K562 (cell line): ENCODE results near the gene SMIM45.

ENCODE experiments used
- ATAC-seq: fragments of 200-7000 bp; cut with Tn5 transposase; 3 replicates; pipeline ENCODE4 v1.9.1; 2020; ENCODE audit warnings: moderate library complexity
- BruUV-seq: library from RNA; stranded (reverse); fragments of 400-500 nt; replicated peaks from 2 replicates; lab custom pipeline; 2021; lab: Mats Ljungman, UMichigan
- CTCF ChIA-PET: fragments of 300-600 bp; formaldehyde crosslinking; extraction: SDS; loops from one replicate; lab custom pipeline; 2021; ENCODE audit warnings: low intra/inter-chr PET ratio; lab: Yijun Ruan, JAX
- POLR2A ChIA-PET: fragments of 300-600, 350-650 bp; sonication (Branson Sonifier 250); formaldehyde crosslinking; extraction: SDS; loops from one replicate; lab custom pipeline; 2021; ENCODE audit warnings: antibody characterized with exemption, inconsistent platforms; lab: Yijun Ruan, JAX
- DNase-seq, 4 experiments: peaks; one replicate each; pipeline versions ENCODE4 v3.0.0 to v3.0.0-alpha.2; 2011 to 2018; ENCODE audit warnings: low spot score in 3 of 4, mixed read lengths in 3 of 4; ENCODE audit errors: extremely low read depth in 1 of 4
- FAIRE-seq: peaks from 2 replicates; lab custom pipeline; 2011; peaks lifted over from hg19 to GRCh38; lab: Jason Lieb, UNC
- H2AFZ ChIP-seq: 2 replicates; pipeline ENCODE4 v1.6.0; 2011; ENCODE audit warnings: low read depth, low read length, control low read depth, inconsistent platforms
- H3K27ac ChIP-seq: fragments of 200-600 bp; 3 replicates; pipeline ENCODE4 v1.8.0; 2011; ENCODE audit warnings: low read depth, mild to moderate bottlenecking, control low read depth, inconsistent platforms, low read length, moderate library complexity, mixed read lengths; ENCODE audit errors: extremely low read depth
- H3K27me3 ChIP-seq, 2 experiments: fragments of 300-600 bp in 1 of 2; 2 replicates in 1 of 2; 3 replicates in 1 of 2; pipeline versions ENCODE4 v1.6.0 to v1.8.0; 2011; ENCODE audit warnings: inconsistent platforms in 2 of 2, low read length in 2 of 2, mild to moderate bottlenecking in 1 of 2, mixed read lengths in 1 of 2, moderate library complexity in 1 of 2; ENCODE audit not compliant: control insufficient read depth in 2 of 2, insufficient read depth in 2 of 2
- H3K36me3 ChIP-seq: fragments of 300-600 bp; 3 replicates; pipeline ENCODE4 v1.8.0; 2011; ENCODE audit warnings: mild to moderate bottlenecking, low read length, inconsistent platforms; ENCODE audit not compliant: control insufficient read depth, insufficient read depth
- H3K4me1 ChIP-seq, 2 experiments: fragments of 200-600 bp in 1 of 2; replicated peaks in 1 of 2; 2 replicates in 1 of 2; 3 replicates in 1 of 2; pipeline versions ENCODE4 v1.5.1 to v1.8.0; 2011; ENCODE audit warnings: inconsistent platforms in 2 of 2, low read length in 2 of 2, mild to moderate bottlenecking in 1 of 2, mixed read lengths in 1 of 2, moderate library complexity in 1 of 2; ENCODE audit not compliant: control insufficient read depth in 2 of 2, insufficient read depth in 2 of 2
- H3K4me2 ChIP-seq: 2 replicates; pipeline ENCODE4 v1.6.1; 2011; ENCODE audit warnings: low read length, control low read depth, inconsistent platforms, mixed read lengths; ENCODE audit not compliant: insufficient read depth
- H3K4me3 ChIP-seq: fragments of 200-600 bp; sonication (generic), shearing (Covaris generic); 2 replicates; pipeline ENCODE4 v1.5.1; 2016; ENCODE audit warnings: control low read depth, inconsistent platforms
- H3K79me2 ChIP-seq: fragments of 200-600 bp; 3 replicates; pipeline ENCODE4 v1.8.0; 2011; ENCODE audit warnings: low read length, inconsistent platforms; ENCODE audit not compliant: control insufficient read depth, insufficient read depth
- H3K9ac ChIP-seq, 2 experiments: 2 replicates each; pipeline versions ENCODE4 v1.6.0 to v1.6.1; 2011; ENCODE audit warnings: low read depth in 2 of 2, low read length in 2 of 2, control low read depth in 1 of 2, inconsistent platforms in 1 of 2, mild to moderate bottlenecking in 1 of 2, mixed read lengths in 1 of 2; ENCODE audit not compliant: insufficient read depth in 1 of 2
- H3K9me1 ChIP-seq: one replicate; pipeline ENCODE4 v1.6.0; 2011; ENCODE audit warnings: inconsistent platforms, mild to moderate bottlenecking, low read length, moderate library complexity; ENCODE audit not compliant: control insufficient read depth, insufficient read depth
- H3K9me3 ChIP-seq: replicated peaks from 2 replicates; pipeline ENCODE4 v1.5.1; 2011; ENCODE audit warnings: low read depth, low read length, inconsistent platforms; ENCODE audit not compliant: control insufficient read depth, insufficient read depth
- H4K20me1 ChIP-seq: replicated peaks from 2 replicates; pipeline ENCODE4 v1.6.1; 2011; ENCODE audit warnings: low read length, inconsistent platforms, mixed read lengths; ENCODE audit not compliant: control insufficient read depth, insufficient read depth
- CHCHD3 ChIP-seq: fragments of 250-450 bp; sonication (Bioruptor Pico); IDR thresholded peaks from 2 replicates; pipeline ENCODE4 v2.1.2; 2022; ENCODE audit warnings: mild to moderate bottlenecking
- CTBP1 ChIP-seq: fragments of 450-650 bp; IDR thresholded peaks from 2 replicates; pipeline ENCODE4 v1.6.1; 2016; ENCODE audit warnings: borderline replicate concordance
- EZH2 ChIP-seq: IDR thresholded peaks from 2 replicates; pipeline ENCODE4 v1.6.1; 2012; ENCODE audit warnings: low read depth, mild to moderate bottlenecking, inconsistent platforms, low read length, borderline replicate concordance
- FUS ChIP-seq: fragments of 200-400 bp; formaldehyde crosslinking; optimal IDR thresholded peaks from 2 replicates; pipeline ENCODE3; 2017; ENCODE audit warnings: low read depth, low read length
- GTF2E2 ChIP-seq: fragments of 200-800 bp; sonication (Bioruptor generic); IDR thresholded peaks from 2 replicates; pipeline ENCODE4 v1.6.1; 2016; ENCODE audit warnings: missing genetic modification characterization, missing compliant biosample characterization
- HMG20B ChIP-seq: fragments of 250-450 bp; sonication (Bioruptor Pico); IDR thresholded peaks from 2 replicates; pipeline ENCODE4 v1.5.0; 2021; ENCODE audit warnings: mild to moderate bottlenecking
- NELFE ChIP-seq: IDR thresholded peaks from 2 replicates; pipeline ENCODE4 v1.6.1; 2011; ENCODE audit warnings: mild to moderate bottlenecking; ENCODE audit not compliant: insufficient read depth, insufficient read length
- NFIC ChIP-seq: fragments of 450-650 bp; IDR thresholded peaks from 2 replicates; pipeline ENCODE4 v1.6.1; 2017; ENCODE audit warnings: mild to moderate bottlenecking, inconsistent platforms
- POLR3G ChIP-seq: IDR thresholded peaks from 2 replicates; pipeline ENCODE4 v1.6.1; 2011; ENCODE audit not compliant: insufficient read length, insufficient replicate concordance; ENCODE audit errors: extremely low read depth
- PURB ChIP-seq: sonication (generic); formaldehyde crosslinking; IDR thresholded peaks from 2 replicates; pipeline ENCODE4 v1.9.0; 2021; ENCODE audit warnings: low read depth, mild to moderate bottlenecking, missing genetic modification reagents
- SNAPC5 ChIP-seq: fragments of 250-450 bp; sonication (Bioruptor Pico); IDR thresholded peaks from 2 replicates; pipeline ENCODE4 v1.8.0; 2021; ENCODE audit warnings: moderate library complexity, mild to moderate bottlenecking, inconsistent platforms
- USF1 ChIP-seq: sonication (generic); formaldehyde crosslinking; IDR thresholded peaks from 2 replicates; pipeline ENCODE4 v1.9.0; 2022; ENCODE audit warnings: mild to moderate bottlenecking, missing genetic modification reagents
- ZNF695 ChIP-seq: fragments of 450-650 bp; formaldehyde crosslinking; IDR thresholded peaks from 2 replicates; pipeline ENCODE4 v1.4.0; 2020; ENCODE audit warnings: mild to moderate bottlenecking, moderate library complexity
- WGBS: fragments of 100-300 bp; shearing (Covaris generic); methylation state at CpG from one replicate; pipeline ENCODE4 v1.1.6; 2016; ENCODE audit warnings: low coverage, mixed read lengths; ENCODE audit not compliant: insufficient coverage; ENCODE audit errors: missing lambda C conversion rate; 5-methylcytosine and 5-hydroxymethylcytosine counted together
- in situ Hi-C: fragments of 300-500 bp; cut with MboI; formaldehyde crosslinking; loops from 4 replicates; pipeline ENCODE4 v1.15.0; 2018; ENCODE audit warnings: inconsistent platforms, mixed read lengths
- intact Hi-C: fragments of 100-400 bp; cut with micrococcal nuclease; formaldehyde crosslinking; loops from 2 replicates; pipeline ENCODE4 v1.14.2; 2022
- TF ChIP-seq, protein P1 (sequence below), 2 experiments: fragments of 450-650 bp in 1 of 2; sonication (generic) in 1 of 2; formaldehyde crosslinking; conservative IDR thresholded peaks; 2 replicates each; pipeline versions ENCODE4 v1.4.0 to v1.8.1; 2020 to 2022; ENCODE audit warnings: mild to moderate bottlenecking in 1 of 2, missing genetic modification reagents in 1 of 2

SMIM45 gene

DNA sequence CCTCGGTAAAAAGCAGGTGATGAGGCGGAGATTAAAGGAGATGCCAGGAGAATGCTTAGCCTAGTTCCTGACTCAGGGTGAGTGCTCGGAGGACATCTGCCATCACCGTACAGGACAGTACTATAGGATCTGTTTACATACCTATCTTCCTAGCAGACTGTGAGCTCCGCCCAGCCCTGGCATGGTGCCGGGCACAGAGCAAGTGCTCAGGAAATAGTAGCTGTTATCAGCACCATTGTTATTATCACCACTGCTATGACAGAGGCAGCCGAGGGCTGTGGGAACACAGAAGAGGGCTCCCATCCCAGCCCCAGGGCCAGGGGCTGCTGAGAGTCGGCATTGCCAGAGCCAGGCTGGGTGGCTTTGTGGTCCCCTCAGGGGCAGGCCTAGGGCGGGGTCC, 16.7 kb downstream of the SMIM45 start:
- BruUV-seq: no TSS peak
- ATAC-seq (peak; percentile 33; the same call in 2 of the 3 replicates), DNase-seq (peak in 1 of 4 experiments; percentile 13), FAIRE-seq (no peak)
- in situ Hi-C loops (loop anchor here (25.0 kb wide), 1 partner anchor 469 kb away; the partner anchor contains the start of gene NFAM1), intact Hi-C loops (loop anchor here (10.0 kb wide), 2 partner anchors 106 to 146 kb away; partner anchors contain the start of genes NAGA, PHETA2 and SMDT1)
- H4K20me1 ChIP-seq: no peaks in the 10 kb centered on the region
- H3K9me3 ChIP-seq: no peaks in the 10 kb centered on the region
- H3K79me2 ChIP-seq: no peaks in the 10 kb centered on the region
- ChIA-PET CTCF (no interaction called here), POLR2A (interaction anchor here (1.2 kb wide), 1 partner anchor 22 kb away, joined by 4 read pairs; the partner anchor contains the start of gene CENPM)
- no peak overlapping the region for H3K4me3 ChIP-seq
- H3K9ac ChIP-seq: peak overlapping the region in 1 of 2 experiments; percentile 26; a peak in 1 of 4 replicates
- no peaks in the 10 kb centered on the region for H3K9me1 ChIP-seq
- H3K4me2 ChIP-seq: no peak overlapping the region
- H2AFZ ChIP-seq: 0 out of 2 replicates have a peak overlapping the region, but pooled peaks have one; percentile 16
- H3K36me3 ChIP-seq: no peaks in the 10 kb centered on the region
- H3K27me3 ChIP-seq: peaks cover 0 to 22% of the 10 kb centered on the region in 2 experiments; a peak in 4 of 5 replicates
- peak; percentile 46 for TF ChIP-seq NFIC
- no peak for TF ChIP-seq POLR3G
- TF ChIP-seq, all 486 proteins: peak for 1
- H3K27ac ChIP-seq: no peak overlapping the region
- peaks cover 4 to 11% of the 10 kb centered on the region in 2 experiments; a peak in 4 of 5 replicates for H3K4me1 ChIP-seq
- WGBS: 12% methylated on average over 7 of the region's 9 CpGs

- ChIA-PET CTCF (no interaction called here), POLR2A (no interaction called here)
- Histone ChIP-seq H3K79me2 (no peaks in the 10 kb centered on the region), H3K36me3 (no peaks in the 10 kb centered on the region), H3K4me1 (peaks cover 4 to 11% of the 10 kb centered on the region in 2 experiments; a peak in 4 of 5 replicates), H3K4me2 (no peak within 1 kb of the TSS), H3K9me1 (no peaks in the 10 kb centered on the region), H4K20me1 (no peaks in the 10 kb centered on the region), H3K4me3 (no peak within 1 kb of the TSS), H3K27me3 (peaks cover 0 to 22% of the 10 kb centered on the region in 2 experiments; a peak in 4 of 5 replicates), H3K9ac (peak within 1 kb of the TSS in 1 of 2 experiments; percentile 26; a peak in 2 of 4 replicates), H2AFZ (0 out of 2 replicates have a peak within 1 kb of the TSS, but pooled peaks have one; percentile 16), H3K9me3 (no peaks in the 10 kb centered on the region), H3K27ac (no peak within 1 kb of the TSS)
- no peak for FAIRE-seq
- peak; percentile 29; the same call in 1 of the 3 replicates for ATAC-seq
- intact Hi-C loops (loop anchor here (10.0 kb wide), 2 partner anchors 106 to 146 kb away; partner anchors contain the start of genes NAGA, PHETA2 and SMDT1), in situ Hi-C loops (loop anchor here (25.0 kb wide), 1 partner anchor 468 kb away; the partner anchor contains the start of gene NFAM1)
- no peak for DNase-seq
- no TSS peak for BruUV-seq
- WGBS: 22% methylated on average over 6 of the region's 8 CpGs
- TF ChIP-seq GTF2E2 (no peak), PURB (CRISPR knock-in tag) (no peak), CHCHD3 (CRISPR knock-in tag) (no peak), CTBP1 (no peak), NELFE (no peak), FUS (no peak), EZH2 (no peak), ZNF695 (CRISPR knock-in tag) (no peak), HMG20B (no peak), SNAPC5 (CRISPR knock-in tag) (no peak), USF1 (CRISPR knock-in tag) (no peak)
- TF ChIP-seq, protein P1, sequence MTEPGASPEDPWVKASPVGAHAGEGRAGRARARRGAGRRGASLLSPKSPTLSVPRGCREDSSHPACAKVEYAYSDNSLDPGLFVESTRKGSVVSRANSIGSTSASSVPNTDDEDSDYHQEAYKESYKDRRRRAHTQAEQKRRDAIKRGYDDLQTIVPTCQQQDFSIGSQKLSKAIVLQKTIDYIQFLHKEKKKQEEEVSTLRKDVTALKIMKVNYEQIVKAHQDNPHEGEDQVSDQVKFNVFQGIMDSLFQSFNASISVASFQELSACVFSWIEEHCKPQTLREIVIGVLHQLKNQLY (CRISPR knock-in tag; conservative IDR thresholded peaks at IDR 0.05): no peak
These were observed 17.2 kb downstream of the SMIM45 start, which contains the start of gene SEPTIN3 for GRCh38 chr22:41969110-41969646. SEPTIN3 (plus strand) TSS chr22:41969443; CDS start chr22:41971493, 2,050 bp downstream.
